Muscle of back (tissue), 11 donors: ENCODE results near the gene CMIP. TPM values are rescaled to one million over a fixed set of nuclear protein-coding genes. Genes with fewer than 3 reads are reported as not detected.

Source experiments
- DNase-seq, 3 donors: peaks; one replicate each; pipeline versions ENCODE4 v3.0.0 to v3.0.0-alpha.2; 2013
- polyA plus RNA-seq, 10 donors: library from polyadenylated mRNA; unstranded; fragments of 120-200 nt; gene quantifications; one replicate each; pipeline ENCODE4 v1.2.1, GENCODE V29; 2013; ENCODE audit not compliant: insufficient read length in 10 of 10

Gene CMIP
- polyA plus RNA-seq, 10 donors, result 12.9 to 24.2 (median 16.3) TPM

GRCh38 chr16:81547939-81548216 is 103.3 kb downstream of the CMIP start:
- no peak for DNase-seq

GRCh38 chr16:81548551-81548875 is 103.9 kb downstream of the CMIP start:
- DNase-seq, result no peak

GRCh38 chr16:81548876-81549546 is 104.4 kb downstream of the CMIP start:
- DNase-seq, result no peak

GRCh38 chr16:81549547-81550431 is 105.2 kb downstream of the CMIP start:
- no peak for DNase-seq

GRCh38 chr16:81550432-81550808 is 105.8 kb downstream of the CMIP start:
- no peak for DNase-seq

- no peak for DNase-seq
Measured at GRCh38 chr16:81551151-81551808, 106.7 kb downstream of the CMIP start.

GRCh38 chr16:81551821-81552304 is 107.3 kb downstream of the CMIP start:
- DNase-seq, result peak in 1 of 3 donors; percentile 25

- no peak for DNase-seq
Measured at GRCh38 chr16:81552743-81553079, 108.1 kb downstream of the CMIP start.

GRCh38 chr16:81553080-81553813 is 108.6 kb downstream of the CMIP start:
- no peak for DNase-seq

GRCh38 chr16:81553814-81554675 is 109.4 kb downstream of the CMIP start:
- no peak for DNase-seq

GRCh38 chr16:81554979-81555378 is 110.4 kb downstream of the CMIP start:
- no peak for DNase-seq

- no peak for DNase-seq
Measured at GRCh38 chr16:81555660-81556059, 111.1 kb downstream of the CMIP start.

GRCh38 chr16:81556715-81557284 is 112.2 kb downstream of the CMIP start:
- no peak for DNase-seq

- DNase-seq, result no peak
Measured at GRCh38 chr16:81558077-81558443, 113.5 kb downstream of the CMIP start.

- DNase-seq, result peak in 1 of 3 donors; percentile 59
Measured at GRCh38 chr16:81558444-81559175, 114.0 kb downstream of the CMIP start.

GRCh38 chr16:81560979-81561657 is 116.5 kb downstream of the CMIP start:
- DNase-seq, result no peak

- DNase-seq, result no peak
Measured at GRCh38 chr16:81562174-81562849, 117.7 kb downstream of the CMIP start.

GRCh38 chr16:81562926-81563325 is 118.3 kb downstream of the CMIP start:
- DNase-seq, result no peak

GRCh38 chr16:81564421-81564911 is 119.9 kb downstream of the CMIP start:
- no peak for DNase-seq
